Astrocyte (in vitro differentiated cells and primary cell): ENCODE data around the gene APOOL. TPM values are rescaled to one million over a fixed set of nuclear protein-coding genes. Genes with fewer than 3 reads are reported as not detected.

ENCODE experiments used
- DNase-seq: peaks from one replicate; pipeline ENCODE4 v3.0.0-alpha.2; 2010; ENCODE audit warnings: low read depth
- FAIRE-seq: peaks from 2 replicates; lab custom pipeline; 2011; peaks lifted over from hg19 to GRCh38; lab: Jason Lieb, UNC
- H2AFZ ChIP-seq: 2 replicates; pipeline ENCODE4 v1.6.0; 2012; ENCODE audit warnings: low read depth, low read length, inconsistent platforms
- H3K27ac ChIP-seq: 2 replicates; pipeline ENCODE4 v1.5.1; 2011; ENCODE audit warnings: low read depth, low read length, inconsistent platforms
- H3K27me3 ChIP-seq: 2 replicates; pipeline ENCODE4 v1.6.0; 2011; ENCODE audit warnings: low read length, inconsistent platforms; ENCODE audit not compliant: insufficient read depth
- H3K36me3 ChIP-seq: 2 replicates; pipeline ENCODE4 v1.5.1; 2011; ENCODE audit warnings: low read length, inconsistent platforms; ENCODE audit not compliant: insufficient read depth
- H3K4me1 ChIP-seq: 2 replicates; pipeline ENCODE4 v1.5.1; 2011; ENCODE audit warnings: low read length, inconsistent platforms; ENCODE audit not compliant: insufficient read depth
- H3K4me2 ChIP-seq: 2 replicates; pipeline ENCODE4 v1.6.0; 2012; ENCODE audit warnings: low read length, inconsistent platforms
- H3K4me3 ChIP-seq: 2 replicates; pipeline ENCODE4 v1.5.1; 2011; ENCODE audit warnings: low read depth, mild to moderate bottlenecking, low read length, inconsistent platforms; ENCODE audit not compliant: insufficient read depth
- H3K79me2 ChIP-seq: 2 replicates; pipeline ENCODE4 v1.6.0; 2012; ENCODE audit warnings: mild to moderate bottlenecking, low read length, inconsistent platforms; ENCODE audit not compliant: insufficient read depth
- H3K9ac ChIP-seq: 2 replicates; pipeline ENCODE4 v1.6.0; 2012; ENCODE audit warnings: mild to moderate bottlenecking, low read length, inconsistent platforms
- H3K9me3 ChIP-seq: 2 replicates; pipeline ENCODE4 v1.5.1; 2012; ENCODE audit warnings: low read depth, mild to moderate bottlenecking, low read length, inconsistent platforms; ENCODE audit not compliant: insufficient read depth
- H4K20me1 ChIP-seq: 2 replicates; pipeline ENCODE4 v1.6.0; 2012; ENCODE audit warnings: low read length, inconsistent platforms; ENCODE audit not compliant: insufficient read depth
- H3K27ac Mint-ChIP-seq: one replicate; pipeline ENCODE4 v1.8.0; 2021; ENCODE audit warnings: mild to moderate bottlenecking, mixed read lengths; ENCODE audit not compliant: unreplicated experiment
- H3K27me3 Mint-ChIP-seq: one replicate; pipeline ENCODE4 v1.8.0; 2021; ENCODE audit warnings: low read depth, mixed read lengths; ENCODE audit not compliant: unreplicated experiment
- H3K36me3 Mint-ChIP-seq: one replicate; pipeline ENCODE4 v1.8.0; 2021; ENCODE audit warnings: low read depth, mixed read lengths; ENCODE audit not compliant: unreplicated experiment
- H3K4me1 Mint-ChIP-seq: one replicate; pipeline ENCODE4 v1.8.0; 2021; ENCODE audit warnings: low read depth, mixed read lengths; ENCODE audit not compliant: unreplicated experiment
- H3K4me3 Mint-ChIP-seq: one replicate; pipeline ENCODE4 v1.8.0; 2021; ENCODE audit warnings: mild to moderate bottlenecking, moderate library complexity, mixed read lengths; ENCODE audit not compliant: unreplicated experiment
- H3K9me3 Mint-ChIP-seq: one replicate; pipeline ENCODE4 v1.8.0; 2021; ENCODE audit warnings: mild to moderate bottlenecking, mixed read lengths; ENCODE audit not compliant: unreplicated experiment
- EZH2 ChIP-seq: IDR thresholded peaks from 2 replicates; pipeline ENCODE4 v1.6.1; 2012; ENCODE audit warnings: mild to moderate bottlenecking, low read length, inconsistent platforms; ENCODE audit not compliant: insufficient read depth
- total RNA-seq: library from RNA; stranded (reverse); gene quantifications from 2 replicates; pipeline ENCODE4 v1.2.1, GENCODE V29; 2021
- TF ChIP-seq, protein P1 (sequence below): IDR thresholded peaks from 2 replicates; pipeline ENCODE4 v1.5.1; 2011; ENCODE audit warnings: low read depth, mild to moderate bottlenecking, inconsistent platforms, low read length, moderate library complexity; ENCODE audit not compliant: insufficient read depth

Gene APOOL
- total RNA-seq, 1 donor from 2014 or later: 18.2 TPM

GRCh38 chrX:85029043-85029442, 25.4 kb downstream of the APOOL start:
- H4K20me1 ChIP-seq: no peaks in the 10 kb centered on the region
- no peaks in the 10 kb centered on the region for H3K4me1 ChIP-seq
- Mint-ChIP-seq H3K9me3 (no peaks in the 10 kb centered on the region), H3K4me3 (no peak overlapping the region), H3K4me1 (peaks cover 2% of the 10 kb centered on the region), H3K27me3 (no peaks in the 10 kb centered on the region), H3K27ac (no peak overlapping the region), H3K36me3 (peaks cover 2% of the 10 kb centered on the region)
- no peak overlapping the region for H3K27ac ChIP-seq
- DNase-seq: no peak
- H3K9me3 ChIP-seq: no peaks in the 10 kb centered on the region
- FAIRE-seq: no peak
- no peak for TF ChIP-seq EZH2
- TF ChIP-seq, protein P1, sequence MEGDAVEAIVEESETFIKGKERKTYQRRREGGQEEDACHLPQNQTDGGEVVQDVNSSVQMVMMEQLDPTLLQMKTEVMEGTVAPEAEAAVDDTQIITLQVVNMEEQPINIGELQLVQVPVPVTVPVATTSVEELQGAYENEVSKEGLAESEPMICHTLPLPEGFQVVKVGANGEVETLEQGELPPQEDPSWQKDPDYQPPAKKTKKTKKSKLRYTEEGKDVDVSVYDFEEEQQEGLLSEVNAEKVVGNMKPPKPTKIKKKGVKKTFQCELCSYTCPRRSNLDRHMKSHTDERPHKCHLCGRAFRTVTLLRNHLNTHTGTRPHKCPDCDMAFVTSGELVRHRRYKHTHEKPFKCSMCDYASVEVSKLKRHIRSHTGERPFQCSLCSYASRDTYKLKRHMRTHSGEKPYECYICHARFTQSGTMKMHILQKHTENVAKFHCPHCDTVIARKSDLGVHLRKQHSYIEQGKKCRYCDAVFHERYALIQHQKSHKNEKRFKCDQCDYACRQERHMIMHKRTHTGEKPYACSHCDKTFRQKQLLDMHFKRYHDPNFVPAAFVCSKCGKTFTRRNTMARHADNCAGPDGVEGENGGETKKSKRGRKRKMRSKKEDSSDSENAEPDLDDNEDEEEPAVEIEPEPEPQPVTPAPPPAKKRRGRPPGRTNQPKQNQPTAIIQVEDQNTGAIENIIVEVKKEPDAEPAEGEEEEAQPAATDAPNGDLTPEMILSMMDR: no peak
- H2AFZ ChIP-seq: no peak overlapping the region
- no peak overlapping the region for H3K4me2 ChIP-seq
- H3K9ac ChIP-seq: no peak overlapping the region
- H3K79me2 ChIP-seq: no peaks in the 10 kb centered on the region
- H3K27me3 ChIP-seq: no peaks in the 10 kb centered on the region
- no peaks in the 10 kb centered on the region for H3K36me3 ChIP-seq
- no peak overlapping the region for H3K4me3 ChIP-seq

- H3K4me2 ChIP-seq: no peak overlapping the region
- H3K27ac ChIP-seq: no peak overlapping the region
- Mint-ChIP-seq H3K27ac (no peak overlapping the region), H3K4me3 (no peak overlapping the region), H3K27me3 (no peaks in the 10 kb centered on the region), H3K9me3 (no peaks in the 10 kb centered on the region), H3K36me3 (peaks cover 2% of the 10 kb centered on the region), H3K4me1 (peaks cover 2% of the 10 kb centered on the region)
- H3K9ac ChIP-seq: no peak overlapping the region
- H3K79me2 ChIP-seq: no peaks in the 10 kb centered on the region
- H3K36me3 ChIP-seq: no peaks in the 10 kb centered on the region
- H3K27me3 ChIP-seq: no peaks in the 10 kb centered on the region
- FAIRE-seq (peak; percentile 97), DNase-seq (no peak)
- H2AFZ ChIP-seq: no peak overlapping the region
- H3K9me3 ChIP-seq: no peaks in the 10 kb centered on the region
- H3K4me1 ChIP-seq: no peaks in the 10 kb centered on the region
- no peak for TF ChIP-seq EZH2
- TF ChIP-seq, protein P1: no peak
- no peaks in the 10 kb centered on the region for H4K20me1 ChIP-seq
- H3K4me3 ChIP-seq: no peak overlapping the region
Measured at GRCh38 chrX:85031505-85031904, 27.8 kb downstream of the APOOL start.

DNA sequence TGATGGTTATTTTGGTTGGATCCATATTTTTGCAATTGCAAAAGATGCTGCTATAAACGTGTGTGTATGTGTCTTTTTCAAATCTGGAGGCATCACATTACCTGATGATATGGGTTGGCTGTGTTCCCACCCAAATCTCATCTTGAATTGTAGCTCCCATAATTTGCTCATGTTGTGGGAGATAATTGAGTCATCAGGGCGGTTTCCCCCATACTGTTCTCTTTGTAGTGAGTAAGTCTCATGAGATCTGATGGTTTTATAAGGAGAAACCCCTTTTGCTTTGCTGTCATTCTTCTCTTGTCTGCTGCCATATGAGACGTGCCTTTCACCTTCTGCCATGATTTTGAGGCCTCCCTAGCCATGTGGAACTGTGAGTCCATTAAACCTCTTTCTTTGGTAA, 33.4 kb downstream of the APOOL start:
- peaks cover 7% of the 10 kb centered on the region for H4K20me1 ChIP-seq
- peak; percentile 81 for FAIRE-seq
- no peak overlapping the region for H3K4me3 Mint-ChIP-seq
- no peaks in the 10 kb centered on the region for H3K27me3 ChIP-seq
- no peaks in the 10 kb centered on the region for H3K9me3 ChIP-seq
- H3K27me3 Mint-ChIP-seq: no peaks in the 10 kb centered on the region
- DNase-seq: no peak
- H3K4me2 ChIP-seq: no peak overlapping the region
- H3K27ac ChIP-seq: no peak overlapping the region
- no peaks in the 10 kb centered on the region for H3K4me1 ChIP-seq
- TF ChIP-seq EZH2: no peak
- TF ChIP-seq, protein P1: no peak
- peaks cover 2% of the 10 kb centered on the region for H3K9me3 Mint-ChIP-seq
- no peak overlapping the region for H3K27ac Mint-ChIP-seq
- H3K4me3 ChIP-seq: no peak overlapping the region
- peaks cover 5% of the 10 kb centered on the region for H3K4me1 Mint-ChIP-seq
- no peak overlapping the region for H3K9ac ChIP-seq
- peaks cover 2% of the 10 kb centered on the region for H3K36me3 Mint-ChIP-seq
- H2AFZ ChIP-seq: no peak overlapping the region
- H3K79me2 ChIP-seq: peaks cover 19% of the 10 kb centered on the region
- no peaks in the 10 kb centered on the region for H3K36me3 ChIP-seq
